NCI-H1417 treated with DMSO at 0.1 percent for 48 hours (cell line): ENCODE results near the gene POU2F1.

Experiments used
- DNase-seq: peaks from one replicate; lab custom pipeline; 2025; lab: John Stamatoyannopoulos, UW

POU2F1 gene

DNA sequence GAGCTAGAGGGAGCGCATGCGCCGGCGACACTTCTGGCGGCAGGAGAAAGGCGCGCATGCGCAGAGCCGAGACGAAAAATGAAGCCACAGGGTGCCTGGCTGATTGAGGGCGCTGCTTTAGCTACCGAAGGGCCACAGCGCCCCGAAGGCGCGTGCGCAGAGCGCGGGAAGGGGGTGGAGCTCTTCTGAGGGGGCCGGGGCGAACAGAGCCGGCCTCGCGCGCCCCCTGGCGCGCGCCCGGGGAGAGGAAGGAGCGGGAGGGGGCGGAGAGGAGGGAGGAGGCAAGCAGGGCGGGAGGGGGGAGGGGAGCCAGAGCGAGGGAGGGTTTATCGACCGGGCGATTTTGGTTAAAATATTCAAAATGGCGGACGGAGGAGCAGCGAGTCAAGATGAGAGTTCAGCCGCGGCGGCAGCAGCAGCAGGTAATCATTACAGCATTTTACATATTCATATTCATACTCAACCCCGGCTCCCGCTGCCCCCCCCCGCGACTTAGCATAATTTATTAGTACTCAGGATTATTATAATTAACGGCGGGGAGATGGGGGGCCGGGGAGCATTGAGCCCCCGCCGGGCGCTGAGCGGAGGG lies at the start of gene POU2F1:
Gene POU2F1 (plus strand): TSS at position 350 of the 589 bp plus-strand sequence. CDS start 12 bp downstream, at position 362.
- DNase-seq, result peak; percentile 97

DNA sequence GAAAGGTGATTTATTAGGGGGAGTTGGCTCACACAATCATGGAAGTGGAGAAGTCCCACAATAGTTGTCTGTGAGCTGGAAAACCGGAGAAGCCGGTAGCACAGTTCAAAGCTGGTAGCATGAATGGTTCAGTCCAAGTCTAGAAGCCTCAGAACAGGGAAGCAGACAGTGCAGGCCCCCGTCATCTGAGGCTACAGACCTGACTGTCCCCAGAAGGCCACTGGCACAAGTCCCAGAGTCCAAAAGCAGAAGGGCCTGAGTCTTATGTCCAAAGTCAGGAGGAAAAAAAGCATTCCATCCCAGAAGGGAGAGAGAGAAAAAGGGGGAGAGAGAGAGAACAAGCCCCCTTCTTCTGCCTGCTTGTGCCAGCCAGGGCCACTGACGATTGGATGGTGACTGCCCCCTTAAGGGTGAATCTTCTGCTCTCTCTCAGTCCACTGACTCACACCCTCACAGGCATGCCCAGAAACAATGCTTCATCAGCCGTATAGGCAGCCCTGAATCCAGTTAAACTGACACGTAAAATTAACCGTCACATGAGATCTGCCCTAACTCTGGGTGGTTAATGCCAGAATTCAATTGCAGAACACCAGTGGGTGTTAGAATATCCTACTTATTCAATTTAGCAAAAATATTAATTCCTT lies 49.3 kb upstream of the POU2F1 start:
- DNase-seq, result no peak

- no peak for DNase-seq
Observed at GRCh38 chr1:167173516-167174184, 47.0 kb upstream of the POU2F1 start.

- no peak for DNase-seq
Observed at GRCh38 chr1:167175901-167176300, 44.8 kb upstream of the POU2F1 start.

DNA sequence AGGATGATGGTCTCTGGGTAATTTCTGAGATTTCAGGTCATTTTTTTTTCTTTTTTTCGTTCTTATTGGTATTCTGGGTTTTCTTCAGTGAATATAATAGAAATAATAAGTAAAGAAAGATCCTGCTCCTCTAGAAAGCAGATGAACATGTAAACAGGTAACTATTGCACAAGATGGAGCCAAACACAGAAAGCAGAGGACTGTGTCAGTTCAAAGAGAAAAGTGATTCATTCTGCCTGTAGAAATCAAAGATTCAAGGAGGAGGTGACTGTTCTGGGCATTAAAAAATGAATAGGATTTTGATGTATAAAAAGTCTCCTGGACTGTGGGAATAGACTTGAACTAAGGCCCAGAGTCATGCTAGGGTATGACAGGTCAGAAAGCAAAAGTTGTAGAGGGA lies 41.9 kb upstream of the POU2F1 start:
- DNase-seq, result no peak

DNA sequence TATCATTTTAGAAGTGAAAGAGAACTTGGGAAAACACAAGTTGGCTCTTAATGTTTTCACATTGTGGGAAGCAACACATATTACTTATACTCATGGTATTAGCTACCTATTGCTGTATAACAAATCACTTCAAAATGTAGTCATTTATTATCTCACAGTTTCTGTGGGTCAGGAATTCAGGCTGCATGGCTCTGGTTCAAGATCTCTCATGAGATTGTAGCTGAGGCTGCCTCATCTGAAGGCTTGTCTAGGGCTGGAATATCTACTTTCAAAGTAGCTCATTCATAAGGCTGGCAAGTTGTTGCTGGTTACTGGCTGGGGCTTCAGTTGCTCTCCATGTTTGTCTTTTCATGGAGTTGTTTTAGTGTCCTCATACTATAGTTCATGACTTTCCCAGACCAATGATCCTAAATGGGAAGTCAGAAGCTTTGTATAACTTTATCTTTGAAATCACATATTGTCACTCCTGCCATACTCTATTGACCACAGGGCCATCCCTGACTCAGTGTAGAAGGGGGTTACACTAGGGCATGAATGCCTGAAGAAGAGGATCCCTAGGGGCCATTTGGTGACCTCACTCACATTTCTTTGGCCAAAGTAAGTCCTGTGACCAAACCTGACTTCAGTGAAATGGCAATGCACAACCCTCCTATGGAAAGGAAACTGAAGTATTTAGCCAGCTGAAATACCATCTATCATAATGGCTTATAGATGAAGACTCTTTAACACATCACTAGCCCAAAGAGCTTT lies 37.9 kb upstream of the POU2F1 start:
- DNase-seq, result no peak

- no peak for DNase-seq
Observed at GRCh38 chr1:167184081-167184480, 36.6 kb upstream of the POU2F1 start.

GRCh38 chr1:167185062-167185461 lies 35.6 kb upstream of the POU2F1 start:
- DNase-seq, result no peak

DNA sequence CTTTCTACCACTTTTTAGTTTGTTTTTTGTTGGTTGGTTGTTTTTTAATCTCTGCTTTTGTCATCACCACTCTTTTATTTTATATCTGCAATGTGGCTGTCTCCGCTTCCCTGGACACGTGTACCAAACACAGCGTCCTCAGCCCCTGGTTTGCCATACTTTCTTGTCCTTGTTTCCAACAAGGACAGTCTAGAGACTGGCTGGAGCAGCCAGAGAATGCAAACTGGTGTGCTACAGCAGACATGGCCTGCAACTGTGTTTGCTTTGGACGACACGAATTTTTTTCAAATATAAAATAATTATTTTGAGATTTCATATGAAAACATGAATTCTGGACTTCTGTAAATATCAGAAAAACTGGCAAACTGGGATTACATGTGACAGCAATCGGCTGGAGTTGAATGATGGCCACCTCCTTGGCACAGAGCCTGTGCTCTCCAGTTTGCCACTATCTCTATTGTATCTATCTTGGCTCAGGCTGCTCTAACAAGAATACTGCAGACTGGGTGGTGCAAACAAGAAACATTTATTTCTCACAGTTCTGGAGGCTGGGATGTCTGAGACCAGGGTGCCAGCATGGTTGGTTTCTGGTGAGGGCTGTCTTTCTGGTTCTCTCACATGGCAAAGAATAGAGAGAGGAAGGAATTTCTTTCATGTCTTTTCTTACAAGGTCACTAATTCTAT lies 34.6 kb upstream of the POU2F1 start:
- DNase-seq, result no peak

DNA sequence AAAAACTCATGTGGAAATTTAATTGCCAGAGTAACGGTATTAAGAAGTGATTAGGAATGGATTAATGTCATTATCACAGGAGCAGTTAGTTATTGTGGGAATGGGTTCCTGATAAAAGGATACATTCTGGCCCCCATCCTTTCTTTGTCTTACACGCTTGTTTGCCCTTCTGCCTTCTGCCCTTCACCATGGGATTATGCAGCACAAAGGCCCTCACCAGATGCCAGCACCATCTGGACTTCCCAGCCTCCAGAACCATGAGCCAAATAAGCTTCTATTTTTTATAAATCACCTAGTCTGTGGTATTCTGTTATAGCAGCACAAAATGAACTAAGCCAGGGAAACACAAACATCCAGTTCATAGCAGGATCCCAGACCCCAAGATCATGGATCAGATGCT lies 33.9 kb upstream of the POU2F1 start:
- no peak for DNase-seq

- DNase-seq, result no peak
Observed at GRCh38 chr1:167190747-167191237, 29.9 kb upstream of the POU2F1 start.

GRCh38 chr1:167191958-167192357 lies 28.7 kb upstream of the POU2F1 start:
- no peak for DNase-seq

GRCh38 chr1:167194182-167194581 lies 26.5 kb upstream of the POU2F1 start:
- DNase-seq, result no peak

DNA sequence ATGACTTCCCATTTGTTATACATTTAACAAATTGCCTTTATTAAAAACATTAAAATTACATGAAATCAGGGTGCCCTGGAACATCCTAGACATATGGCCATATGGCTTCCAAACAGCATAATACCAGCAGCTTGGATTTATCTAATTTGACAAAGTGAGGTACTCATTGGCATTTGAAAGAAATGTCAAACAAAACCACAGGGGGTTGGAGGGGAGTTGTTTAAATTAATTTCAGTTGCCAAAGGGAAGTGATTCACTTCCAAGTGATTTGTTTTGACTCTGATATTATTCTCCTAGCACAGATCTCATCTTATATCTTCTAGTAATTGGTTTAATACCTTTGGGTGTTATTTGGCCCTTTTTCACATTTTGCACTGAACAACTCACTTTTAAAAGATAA lies 24.5 kb upstream of the POU2F1 start:
- no peak for DNase-seq

DNA sequence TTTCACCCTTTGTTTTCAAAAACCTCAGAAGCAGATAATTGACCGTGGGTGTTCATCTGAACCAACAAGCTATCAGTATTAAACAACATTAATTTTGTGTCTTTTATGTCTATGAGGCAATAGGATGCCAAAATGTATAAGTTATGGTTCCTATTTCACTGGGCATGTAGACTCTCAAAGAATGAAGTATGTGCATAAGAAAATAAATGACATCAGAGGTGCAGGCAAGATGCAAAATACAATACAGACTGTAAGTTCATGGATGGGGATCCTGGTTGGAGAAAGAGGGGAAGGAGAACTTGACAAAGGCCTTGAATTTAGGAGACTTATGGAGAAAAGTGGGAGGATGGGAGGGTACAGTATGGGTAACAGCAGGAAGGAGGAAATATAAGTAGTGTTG lies 23.4 kb upstream of the POU2F1 start:
- DNase-seq, result no peak

GRCh38 chr1:167197692-167198091 lies 23.0 kb upstream of the POU2F1 start:
- no peak for DNase-seq

DNA sequence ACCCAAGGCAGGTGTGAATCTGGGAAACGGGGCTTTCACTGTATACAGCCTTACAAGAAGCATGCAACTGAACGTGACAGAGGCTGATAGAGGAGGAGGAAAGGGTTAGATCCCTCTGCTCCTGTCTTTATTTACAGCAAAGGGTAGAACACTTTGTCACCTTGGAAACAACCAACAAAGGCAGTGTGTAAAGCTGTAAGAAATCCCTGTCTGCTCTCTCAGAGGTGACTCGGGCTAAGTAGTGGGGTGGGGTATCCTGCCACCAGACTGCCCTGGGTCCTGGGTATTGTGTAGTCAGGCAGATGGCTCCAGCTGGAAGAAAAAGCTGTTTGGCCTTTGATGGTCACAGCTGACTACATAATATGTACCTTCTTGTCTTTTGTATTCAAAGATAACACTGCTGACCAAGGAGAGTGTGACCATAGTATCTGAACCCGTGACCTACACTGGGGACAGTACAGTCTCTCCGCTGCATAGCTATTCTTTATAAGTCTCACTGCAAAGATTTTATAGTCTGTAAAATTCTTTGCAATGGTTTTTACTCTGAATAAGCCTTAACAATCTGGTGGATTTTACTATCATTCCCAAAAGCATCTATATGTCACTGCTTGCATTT lies 22.1 kb upstream of the POU2F1 start:
- no peak for DNase-seq

DNA sequence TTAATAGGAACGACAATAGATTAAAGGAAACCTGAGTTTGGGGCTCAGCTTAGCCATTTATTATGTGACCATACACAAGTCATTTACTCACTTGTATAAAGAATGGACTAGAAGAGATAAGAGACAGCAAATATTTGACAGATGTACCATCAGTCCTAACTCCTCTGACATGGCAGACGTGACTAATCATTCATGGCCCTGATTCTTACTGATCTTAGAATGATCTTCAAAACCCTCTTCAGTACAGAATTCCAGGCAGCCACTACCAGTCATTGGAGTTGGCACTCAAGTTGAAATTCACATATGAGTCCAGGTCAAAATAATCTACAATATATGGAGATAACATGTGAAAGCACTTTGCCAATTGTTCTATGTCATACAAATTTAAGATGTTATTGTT lies 21.0 kb upstream of the POU2F1 start:
- no peak for DNase-seq

GRCh38 chr1:167200272-167200671 lies 20.4 kb upstream of the POU2F1 start:
- no peak for DNase-seq

DNA sequence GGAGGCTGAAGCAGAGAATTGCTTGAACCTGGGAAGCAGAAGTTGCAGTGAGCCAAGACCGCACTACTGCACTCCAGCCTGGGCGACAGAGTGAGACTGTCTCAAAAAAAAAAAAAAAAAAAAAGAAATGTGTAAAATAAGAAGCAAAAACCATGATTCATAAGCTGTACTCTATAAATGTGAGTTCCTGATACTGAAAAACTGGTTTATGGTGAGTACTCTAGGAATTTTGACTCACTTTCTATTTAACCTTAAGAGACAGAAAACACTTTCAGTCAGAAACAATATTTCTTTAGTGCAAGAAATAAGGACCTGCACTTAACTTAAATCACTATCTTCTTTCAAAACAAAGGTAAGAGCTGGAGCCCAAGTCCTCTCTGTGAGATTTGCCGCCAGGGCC lies 19.9 kb upstream of the POU2F1 start:
- no peak for DNase-seq

GRCh38 chr1:167202049-167202448 lies 18.6 kb upstream of the POU2F1 start:
- no peak for DNase-seq
